ENCODE measurements around the gene ZFP69B.
A peak's percentile ranks its signal among the peaks of the same experiment; 100 is the strongest.
"Not testable (repeated sequence)": the region's sequence is repeated elsewhere in the genome, so short reads cannot be mapped to it uniquely, and the experiment has no call there.

The ZFP69B gene

GRCh38 chr1:40438391-40439015, 11.8 kb upstream of the ZFP69B start:
- no peak for DNase-seq

GRCh38 chr1:40439247-40439646, 11.0 kb upstream of the ZFP69B start:
- no peak for DNase-seq

GRCh38 chr1:40450495-40451237, 390 bp downstream of the ZFP69B start:
- DNase-seq, result peak; percentile 89 to 91

DNA sequence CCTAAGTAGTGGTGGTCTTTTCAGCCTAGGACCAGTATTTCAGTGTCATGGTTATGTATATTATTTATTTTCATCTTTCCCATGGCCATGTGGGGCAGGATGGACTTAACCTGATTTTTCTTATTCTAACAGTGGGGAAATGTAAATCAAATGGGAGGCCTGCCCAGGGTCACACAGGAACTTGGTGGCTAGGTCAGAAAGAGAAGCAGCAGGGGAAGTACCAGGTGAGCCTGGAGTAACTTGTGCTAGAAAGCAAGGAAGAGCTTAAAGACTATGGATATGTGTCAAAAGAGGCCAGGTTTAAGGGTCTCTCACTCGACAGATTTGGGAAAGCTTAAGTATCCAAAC, 936 bp downstream of the ZFP69B start:
- DNase-seq, result no peak

- DNase-seq, result no peak
Measured at GRCh38 chr1:40454873-40455272, 4.6 kb downstream of the ZFP69B start.

- no peak for DNase-seq
Measured at GRCh38 chr1:40462956-40463590, 12.8 kb downstream of the ZFP69B start.

- no peak for DNase-seq
Measured at GRCh38 chr1:40469327-40469726, 19.1 kb downstream of the ZFP69B start.

- DNase-seq, result no peak
Measured at GRCh38 chr1:40475268-40475667, 25.0 kb downstream of the ZFP69B start.

- DNase-seq, result peak; percentile 70 to 80
Measured at GRCh38 chr1:40476924-40477677, 26.8 kb downstream of the ZFP69B start, which contains the start of gene ZFP69. Gene ZFP69 (plus strand): TSS chr1:40477290. CDS start chr1:40479362, 2,072 bp downstream.

DNA sequence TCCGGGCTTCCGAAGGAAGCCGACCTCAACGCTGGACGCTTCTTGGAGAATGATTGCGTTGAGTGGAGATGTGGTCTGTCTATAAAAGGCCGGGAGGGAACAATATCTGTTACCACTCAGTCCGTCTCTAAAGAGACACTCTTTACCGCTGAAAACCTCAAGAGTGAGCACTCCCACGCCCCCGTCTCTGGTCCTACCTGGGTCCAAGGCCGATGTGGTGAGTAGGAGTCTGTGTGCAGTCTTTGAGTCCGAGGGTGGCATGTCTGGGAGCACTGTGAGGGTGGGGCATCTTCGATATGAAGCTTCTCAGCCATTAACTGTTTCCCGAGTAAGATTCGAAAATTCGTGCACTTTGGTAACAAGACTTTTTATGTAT, 27.4 kb downstream of the ZFP69B start:
- peak; percentile 46 to 56 for DNase-seq

DNA sequence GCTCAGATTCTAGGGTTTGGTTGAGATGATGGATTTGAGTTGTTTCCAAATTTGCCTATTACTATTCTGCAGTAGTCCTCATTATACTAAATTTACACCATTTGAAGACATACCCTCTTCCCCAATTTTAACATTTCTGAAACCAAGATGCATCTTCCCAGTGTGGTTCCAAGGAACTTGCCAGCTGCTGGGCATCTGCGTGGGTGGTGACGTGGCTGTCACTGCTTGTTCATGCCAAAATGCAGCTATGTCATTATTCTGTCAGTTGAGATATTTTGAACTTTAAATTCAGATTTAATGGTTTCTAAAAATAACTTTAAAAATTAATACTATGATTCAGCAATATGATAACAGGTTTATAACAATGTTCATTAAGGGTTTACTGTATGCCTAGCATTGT, 28.0 kb downstream of the ZFP69B start:
- no peak for DNase-seq

GRCh38 chr1:40479156-40479555, 28.9 kb downstream of the ZFP69B start:
- no peak for DNase-seq

DNA sequence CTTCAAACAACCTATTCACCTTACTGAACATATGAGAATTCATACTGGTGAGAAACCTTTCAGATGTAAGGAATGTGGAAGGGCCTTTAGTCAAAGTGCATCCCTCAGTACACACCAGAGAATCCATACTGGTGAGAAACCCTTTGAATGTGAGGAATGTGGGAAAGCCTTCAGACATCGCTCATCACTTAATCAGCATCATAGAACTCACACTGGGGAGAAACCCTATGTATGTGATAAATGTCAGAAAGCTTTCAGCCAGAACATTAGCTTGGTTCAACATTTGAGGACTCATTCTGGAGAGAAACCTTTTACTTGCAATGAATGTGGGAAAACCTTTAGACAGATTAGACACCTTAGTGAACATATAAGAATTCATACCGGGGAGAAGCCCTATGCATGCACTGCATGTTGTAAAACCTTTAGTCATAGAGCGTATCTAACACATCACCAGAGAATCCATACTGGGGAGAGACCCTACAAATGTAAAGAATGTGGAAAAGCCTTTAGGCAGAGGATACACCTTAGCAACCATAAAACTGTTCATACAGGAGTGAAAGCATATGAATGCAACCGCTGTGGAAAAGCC, 45.1 kb downstream of the ZFP69B start:
- DNase-seq, result no peak

- DNase-seq, result not testable (repeated sequence)
Measured at GRCh38 chr1:40502651-40503050, 52.4 kb downstream of the ZFP69B start.

DNA sequence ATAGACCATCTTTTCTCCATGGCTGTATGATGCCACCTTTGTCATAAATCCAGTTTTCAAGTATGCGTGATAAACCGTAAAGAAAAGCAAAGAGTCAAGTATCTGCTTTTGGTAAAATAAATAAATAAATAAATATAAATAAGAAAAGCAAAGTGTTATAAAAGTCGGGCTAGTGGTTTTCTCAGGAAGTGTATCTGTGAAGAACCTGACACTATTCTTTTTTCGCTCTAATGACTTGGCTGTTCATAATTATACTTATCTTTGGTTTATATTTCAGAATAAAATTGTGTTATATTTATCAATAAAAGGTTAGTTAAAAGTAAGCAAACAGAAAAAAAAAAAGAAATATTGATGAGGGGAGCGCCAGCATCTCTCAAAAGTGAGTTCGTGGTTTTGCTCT, 57.7 kb downstream of the ZFP69B start:
- DNase-seq, result no peak

DNA sequence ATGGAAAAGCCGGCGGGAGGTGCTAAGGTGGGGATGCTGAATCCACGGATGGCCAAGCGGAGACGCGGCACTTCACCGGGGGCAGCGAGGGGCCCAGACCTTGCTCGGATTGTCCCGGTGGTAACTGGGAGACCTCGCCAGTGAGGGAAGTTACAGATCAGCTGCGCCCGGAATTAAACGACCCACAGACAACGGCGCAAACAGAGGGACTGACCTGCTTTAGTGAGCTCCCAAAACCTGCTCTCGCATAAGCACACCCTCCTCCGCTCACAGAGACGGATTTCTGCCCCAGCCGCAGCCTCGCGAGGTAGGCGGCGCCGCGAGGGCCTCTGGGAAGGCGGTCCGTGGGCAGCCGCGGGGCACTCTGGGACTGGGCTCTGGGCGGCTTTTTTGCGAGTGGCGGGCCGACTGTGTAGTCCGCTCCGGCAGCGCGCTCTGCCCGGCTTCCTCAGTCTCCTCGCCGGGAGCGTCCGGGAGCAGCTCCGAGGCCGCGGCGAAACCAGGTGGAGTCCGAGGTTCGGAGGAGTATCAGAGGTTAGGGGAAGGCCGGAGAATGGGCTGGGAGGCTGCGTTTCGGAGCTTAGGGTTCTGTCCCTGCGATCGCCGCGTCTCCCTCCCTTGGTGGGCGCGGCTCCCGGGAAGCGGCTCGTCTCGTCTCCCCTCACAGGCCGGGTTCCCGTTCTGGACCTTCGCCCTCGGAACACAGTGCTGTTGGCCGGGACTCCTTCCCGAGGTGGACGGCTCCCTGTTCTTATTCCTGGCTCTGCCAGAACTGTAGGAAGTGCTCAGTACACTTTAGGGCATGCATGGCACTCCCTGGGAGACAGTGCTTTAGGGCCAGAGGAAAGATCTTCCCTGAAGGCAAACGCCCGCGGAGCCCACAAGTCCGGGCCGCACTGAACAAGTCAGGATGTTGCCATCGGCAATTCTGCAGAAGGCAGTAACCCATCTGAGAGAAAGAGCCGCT, 58.4 kb downstream of the ZFP69B start, which contains the start of gene EXO5:
EXO5 (plus strand) TSS at position 393 of the 967 bp plus-strand sequence. CDS start 5,778 bp downstream, outside the sequence.
- DNase-seq, result peak; percentile 89 to 92
